GM19025 (cell line): ENCODE results near the gene XYLT1.

Experiments used
- ATAC-seq: cut with Tn5 transposase; IDR thresholded peaks from one replicate; pipeline ENCODE4 v1.9.1; 2021; ENCODE audit warnings: mild to moderate bottlenecking, low read depth, moderate library complexity; ENCODE audit not compliant: unreplicated experiment

XYLT1 gene

DNA sequence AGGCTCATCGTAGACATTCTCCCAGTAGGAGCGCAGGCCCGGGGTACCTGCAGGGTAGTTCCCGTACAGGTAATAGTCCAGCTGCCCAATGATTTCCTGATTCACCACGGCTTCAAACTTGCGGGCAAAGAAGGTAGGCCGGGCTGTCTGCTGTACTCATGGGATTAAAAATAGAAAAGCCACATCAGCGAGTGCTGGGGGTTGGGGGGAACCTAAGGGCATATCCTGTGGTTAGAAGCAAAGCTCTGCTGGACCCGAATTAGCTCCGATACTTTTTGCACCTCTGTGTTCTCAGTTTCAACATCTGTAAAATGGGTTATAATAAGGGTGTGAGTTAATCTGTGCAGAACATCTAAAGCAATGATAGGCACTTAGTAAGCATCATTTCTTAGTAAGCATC lies 336.2 kb downstream of the XYLT1 start:
- peak; percentile 84 for ATAC-seq

GRCh38 chr16:17133851-17134250 lies 336.9 kb downstream of the XYLT1 start:
- ATAC-seq: no peak

DNA sequence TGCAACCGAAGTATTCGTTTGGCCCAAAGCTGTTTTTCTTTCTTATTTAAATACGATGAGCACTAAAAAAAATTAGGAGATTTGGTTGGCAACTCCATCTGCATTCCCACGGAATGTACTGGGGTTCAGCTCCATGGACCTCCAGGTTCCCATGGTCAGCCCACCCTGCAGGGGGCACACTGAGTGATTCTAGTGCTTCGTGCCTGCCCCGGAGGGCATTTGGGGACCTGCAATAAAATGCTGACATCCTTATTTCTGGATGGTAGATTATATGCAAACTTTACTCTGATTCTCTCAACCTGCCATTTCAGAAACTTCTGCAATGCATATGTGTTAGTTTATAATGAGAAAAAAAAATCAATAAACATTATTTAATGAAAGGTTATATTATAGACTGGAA lies 339.4 kb downstream of the XYLT1 start:
- no peak for ATAC-seq

GRCh38 chr16:17130733-17131132 lies 340.0 kb downstream of the XYLT1 start:
- no peak for ATAC-seq

DNA sequence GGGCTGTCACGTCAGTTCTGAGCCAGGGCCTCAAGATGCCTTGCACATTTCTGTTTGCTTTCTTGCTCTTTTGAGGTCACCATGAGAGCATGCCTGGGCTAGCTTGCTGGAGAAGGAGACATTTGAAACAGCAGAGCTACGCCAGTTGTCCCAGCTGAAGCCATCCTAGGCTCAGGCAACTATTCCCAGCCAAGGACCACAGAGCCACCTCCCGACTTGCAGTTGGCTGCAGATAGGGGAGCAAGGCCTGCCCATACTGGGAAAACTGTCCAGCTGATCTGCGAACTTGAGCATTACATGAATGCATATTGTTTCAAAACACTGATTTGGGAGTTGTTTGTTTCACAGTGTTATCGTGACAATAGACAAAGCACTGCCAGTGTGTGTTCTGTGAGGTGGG lies 340.8 kb downstream of the XYLT1 start:
- no peak for ATAC-seq

DNA sequence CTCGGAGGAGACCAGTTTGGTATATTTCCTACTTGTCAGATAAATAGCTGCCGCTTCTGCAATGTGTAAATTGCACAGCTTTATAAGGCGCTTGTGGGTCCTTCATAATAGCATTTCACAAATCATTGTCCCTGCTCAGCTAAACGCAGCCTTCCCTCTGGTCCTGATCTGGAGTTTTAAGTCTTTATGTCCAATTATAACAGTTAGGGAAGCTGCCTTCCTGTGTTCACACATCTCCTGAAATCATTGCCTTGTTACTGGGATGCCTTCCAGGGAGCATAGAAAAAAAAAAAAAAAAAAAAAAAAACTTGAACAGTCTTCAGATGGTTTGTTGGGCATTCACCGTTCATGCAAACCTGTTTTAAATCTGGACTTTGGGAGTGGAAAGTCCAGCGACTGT lies 342.0 kb downstream of the XYLT1 start:
- no peak for ATAC-seq

DNA sequence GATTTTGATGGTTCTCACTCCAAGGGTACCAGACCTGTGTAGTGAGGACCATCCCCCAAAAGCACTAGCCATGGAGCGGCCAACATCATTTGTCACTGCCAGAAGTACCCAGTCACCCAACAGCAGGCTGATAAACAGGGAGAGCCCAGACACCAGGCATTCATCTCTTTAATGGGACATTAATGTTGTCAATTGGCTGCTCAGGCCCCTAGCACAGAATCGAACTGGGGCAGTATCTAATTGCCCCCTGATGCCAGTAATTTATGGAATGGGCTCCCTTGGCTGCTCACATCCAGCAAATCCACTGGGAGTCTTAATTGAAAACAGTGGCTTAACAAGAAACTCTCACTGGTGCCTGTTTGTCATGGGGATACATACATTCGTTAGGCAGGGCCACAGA lies 344.6 kb downstream of the XYLT1 start:
- no peak for ATAC-seq

DNA sequence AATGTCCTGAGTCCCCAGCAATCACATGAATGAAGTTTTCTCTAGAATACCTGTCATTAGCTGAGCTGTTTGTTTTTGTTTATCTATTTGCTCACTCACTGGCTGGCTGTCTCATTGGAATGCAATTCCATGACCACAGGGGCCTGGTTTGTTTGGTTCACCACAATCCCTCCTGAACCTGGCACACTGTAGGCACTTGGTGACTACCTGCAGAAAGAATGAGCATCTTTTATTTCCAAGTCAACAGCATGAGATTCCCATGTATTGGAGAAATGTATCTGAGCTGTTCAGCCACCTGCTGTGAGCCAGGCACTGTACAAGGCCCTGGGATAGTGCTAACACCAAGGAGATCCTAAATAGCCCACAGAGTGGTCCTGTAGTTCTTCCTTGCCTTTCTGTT lies 345.1 kb downstream of the XYLT1 start:
- no peak for ATAC-seq

DNA sequence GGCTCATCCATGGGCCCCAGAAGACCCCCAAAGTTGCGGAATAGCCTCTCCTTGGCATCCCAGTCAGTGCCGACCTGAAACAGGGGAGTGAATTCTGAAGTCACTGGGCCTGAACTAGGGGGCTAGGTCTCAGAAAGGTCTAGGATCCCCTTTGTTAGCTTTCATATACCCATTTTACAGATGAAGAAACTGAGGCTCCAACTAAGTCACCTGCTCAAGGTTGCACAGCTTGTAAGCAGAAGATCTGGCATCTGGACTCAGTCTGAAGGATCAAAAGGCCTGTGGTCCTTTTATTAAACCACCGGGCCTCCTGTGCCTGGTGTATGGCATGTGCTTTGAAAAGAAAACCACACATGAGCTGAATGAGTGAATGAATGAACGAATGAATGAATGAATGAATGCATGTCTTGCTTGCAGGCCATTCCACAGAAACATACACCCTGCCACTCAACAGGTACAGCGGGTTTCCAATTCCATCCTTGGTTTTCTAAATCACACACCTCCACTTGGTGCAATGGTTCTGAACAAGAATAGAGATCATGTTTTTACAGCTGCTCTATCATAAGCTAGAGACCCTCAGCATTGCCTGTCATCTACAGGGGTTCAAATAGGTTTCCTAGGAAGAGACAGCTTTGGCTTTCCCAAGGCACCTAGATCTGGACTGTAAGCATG lies 352.7 kb downstream of the XYLT1 start:
- ATAC-seq: no peak

- no peak for ATAC-seq
Measured at GRCh38 chr16:17116595-17117322, 354.0 kb downstream of the XYLT1 start.

- ATAC-seq: no peak
Measured at GRCh38 chr16:17109413-17109812, 361.3 kb downstream of the XYLT1 start.

- ATAC-seq: no peak
Measured at GRCh38 chr16:17108596-17108995, 362.2 kb downstream of the XYLT1 start.

GRCh38 chr16:17107450-17107849 lies 363.3 kb downstream of the XYLT1 start:
- no peak for ATAC-seq

DNA sequence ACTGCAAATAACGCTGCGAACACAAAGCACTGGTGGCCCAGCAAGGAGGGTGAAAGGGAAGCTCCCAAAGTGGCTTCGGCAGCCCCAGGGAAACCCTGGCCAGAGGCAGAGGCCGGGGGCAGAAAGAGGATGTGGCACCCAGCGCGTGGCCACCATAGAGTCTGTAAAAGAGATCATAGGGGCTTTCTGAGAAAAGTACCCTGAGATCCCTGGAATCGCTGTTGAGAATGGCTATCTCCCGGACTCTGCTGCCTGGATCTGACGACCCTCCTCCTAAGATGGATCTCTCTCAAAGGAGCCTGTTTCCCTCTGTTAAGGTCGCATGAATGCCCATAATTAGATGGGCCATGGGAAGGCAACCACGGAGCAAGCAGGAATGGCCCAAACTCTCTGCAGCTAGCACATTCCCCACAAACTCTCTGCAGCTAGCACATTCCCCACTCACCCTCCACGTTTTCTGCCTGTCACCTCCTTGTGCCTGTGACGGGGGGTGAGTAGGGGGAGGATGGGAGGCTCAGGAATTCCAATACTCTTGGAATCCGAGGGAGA lies 364.4 kb downstream of the XYLT1 start:
- peak; percentile 53 for ATAC-seq

DNA sequence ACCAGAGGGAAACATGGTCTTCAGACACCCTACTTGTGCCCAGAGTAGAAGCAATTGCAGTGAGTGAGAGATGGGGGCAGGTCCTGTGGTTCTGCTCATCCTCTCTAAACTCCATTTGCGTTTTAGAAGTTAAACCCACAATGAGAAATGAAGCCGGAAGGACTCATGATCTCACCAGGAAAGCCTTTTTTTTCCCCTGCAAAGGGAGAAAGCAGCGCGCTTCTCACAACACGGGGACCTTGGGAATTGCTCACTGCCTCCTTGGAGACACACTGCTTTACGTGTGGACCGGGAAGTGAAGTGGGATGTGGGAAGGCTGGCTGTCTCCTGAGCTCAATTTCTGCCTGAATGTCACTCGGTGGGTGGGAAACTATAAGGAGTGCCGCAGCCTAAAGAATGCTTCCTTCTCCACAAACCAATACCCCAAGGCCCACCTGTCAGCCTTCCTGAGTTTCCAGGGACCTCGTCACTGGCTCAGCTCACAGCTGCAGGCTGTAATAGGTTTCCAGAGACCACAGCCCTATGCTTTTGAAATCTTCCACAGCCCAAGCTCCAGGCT lies 365.4 kb downstream of the XYLT1 start:
- no peak for ATAC-seq

DNA sequence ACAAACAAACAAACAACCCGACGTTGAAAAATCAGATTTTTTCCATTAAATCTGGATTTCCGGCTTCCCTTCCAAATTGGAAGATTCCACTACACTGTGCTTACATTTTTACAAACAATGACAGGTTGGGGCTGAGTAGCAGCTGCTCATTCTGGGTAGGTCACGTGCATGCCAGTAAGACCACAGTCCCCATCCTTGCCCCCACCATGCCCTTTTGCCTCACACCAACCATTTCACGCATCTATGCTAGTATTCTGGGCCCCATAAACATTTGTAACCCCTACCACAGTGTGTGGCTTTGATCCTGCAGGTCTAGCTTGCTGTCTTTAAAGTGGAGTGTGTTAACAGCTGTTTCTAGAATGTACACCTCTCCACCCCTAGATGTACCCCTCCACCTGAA lies 366.1 kb downstream of the XYLT1 start:
- ATAC-seq: no peak

- ATAC-seq: no peak
Measured at GRCh38 chr16:17103216-17103615, 367.5 kb downstream of the XYLT1 start.

DNA sequence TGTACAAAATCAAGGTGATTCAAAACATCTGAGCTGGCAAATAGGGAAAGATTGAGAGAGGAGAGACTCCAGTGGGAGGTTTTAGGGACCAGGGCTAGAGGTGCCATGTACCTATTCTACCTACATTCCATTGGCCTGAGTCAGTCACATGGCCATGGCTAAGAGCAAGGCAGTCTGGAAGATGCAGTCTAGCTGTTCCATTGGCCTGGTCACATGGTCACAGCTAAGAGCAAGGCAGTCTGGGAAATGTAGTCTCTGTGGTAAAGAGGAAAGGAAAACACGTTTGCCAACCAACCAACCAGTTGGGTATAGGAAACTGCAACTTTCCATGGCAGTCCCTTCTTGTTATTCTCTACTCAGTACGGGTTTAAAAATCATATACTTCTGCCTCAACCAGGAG lies 369.1 kb downstream of the XYLT1 start:
- no peak for ATAC-seq

- no peak for ATAC-seq
Measured at GRCh38 chr16:17098685-17099084, 372.1 kb downstream of the XYLT1 start.

GRCh38 chr16:17084130-17084529 lies 386.6 kb downstream of the XYLT1 start:
- no peak for ATAC-seq

- ATAC-seq: no peak
Measured at GRCh38 chr16:17083628-17084027, 387.1 kb downstream of the XYLT1 start.
